GM18868 (cell line): ENCODE measurements around the gene NEMP1.
"Not testable (repeated sequence)": the region's sequence is repeated elsewhere in the genome, so short reads cannot be mapped to it uniquely, and the experiment has no call there.

ENCODE experiments used
- ATAC-seq: cut with Tn5 transposase; IDR thresholded peaks from one replicate; pipeline ENCODE4 v1.9.1; 2021; ENCODE audit warnings: mild to moderate bottlenecking, moderate library complexity; ENCODE audit not compliant: unreplicated experiment

NEMP1 gene, protein sequence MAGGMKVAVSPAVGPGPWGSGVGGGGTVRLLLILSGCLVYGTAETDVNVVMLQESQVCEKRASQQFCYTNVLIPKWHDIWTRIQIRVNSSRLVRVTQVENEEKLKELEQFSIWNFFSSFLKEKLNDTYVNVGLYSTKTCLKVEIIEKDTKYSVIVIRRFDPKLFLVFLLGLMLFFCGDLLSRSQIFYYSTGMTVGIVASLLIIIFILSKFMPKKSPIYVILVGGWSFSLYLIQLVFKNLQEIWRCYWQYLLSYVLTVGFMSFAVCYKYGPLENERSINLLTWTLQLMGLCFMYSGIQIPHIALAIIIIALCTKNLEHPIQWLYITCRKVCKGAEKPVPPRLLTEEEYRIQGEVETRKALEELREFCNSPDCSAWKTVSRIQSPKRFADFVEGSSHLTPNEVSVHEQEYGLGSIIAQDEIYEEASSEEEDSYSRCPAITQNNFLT

DNA sequence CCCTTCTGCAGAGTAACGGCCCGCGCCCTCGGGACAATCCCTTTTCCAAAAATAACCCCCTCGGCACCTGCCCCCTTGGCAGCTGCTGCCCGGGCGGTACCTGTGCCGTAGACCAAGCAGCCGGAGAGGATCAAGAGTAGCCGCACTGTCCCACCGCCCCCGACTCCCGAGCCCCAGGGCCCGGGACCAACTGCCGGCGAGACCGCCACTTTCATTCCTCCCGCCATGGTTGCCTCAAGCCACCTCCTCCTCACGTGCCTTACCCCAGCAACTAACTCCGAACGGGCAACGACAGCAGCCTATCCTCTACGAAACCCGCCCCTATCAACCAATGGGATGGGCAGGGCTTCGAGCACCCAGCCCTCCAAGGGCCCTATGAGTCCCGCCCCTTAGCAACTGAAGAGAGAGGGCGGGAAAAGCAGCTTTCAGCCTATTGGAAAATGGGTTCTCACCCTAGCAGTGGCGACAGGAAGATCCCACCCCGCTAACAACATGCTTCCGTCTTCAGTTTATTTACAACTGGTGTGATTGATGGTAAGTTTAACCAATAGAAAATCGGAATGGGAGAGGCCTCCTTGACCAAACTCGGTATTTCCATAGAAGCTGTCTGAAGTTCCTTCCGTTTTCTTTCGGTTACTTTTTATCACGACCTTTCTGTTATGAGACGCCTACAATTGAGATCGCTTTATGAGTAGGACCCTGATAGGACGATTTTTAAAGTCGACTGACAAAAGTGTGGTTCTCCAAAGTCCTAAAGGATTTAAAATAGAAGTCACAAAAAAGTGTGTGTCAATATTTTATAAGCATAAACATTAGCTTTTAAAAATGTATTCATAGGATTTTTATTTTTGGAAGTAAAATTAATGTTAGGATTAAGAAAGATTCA lies at the start of gene NEMP1:
Gene NEMP1, minus strand, starts transcription at position 273 of the 886 bp plus-strand sequence. Its CDS starts 46 bp downstream, at position 227.
- ATAC-seq = peak; percentile 97

DNA sequence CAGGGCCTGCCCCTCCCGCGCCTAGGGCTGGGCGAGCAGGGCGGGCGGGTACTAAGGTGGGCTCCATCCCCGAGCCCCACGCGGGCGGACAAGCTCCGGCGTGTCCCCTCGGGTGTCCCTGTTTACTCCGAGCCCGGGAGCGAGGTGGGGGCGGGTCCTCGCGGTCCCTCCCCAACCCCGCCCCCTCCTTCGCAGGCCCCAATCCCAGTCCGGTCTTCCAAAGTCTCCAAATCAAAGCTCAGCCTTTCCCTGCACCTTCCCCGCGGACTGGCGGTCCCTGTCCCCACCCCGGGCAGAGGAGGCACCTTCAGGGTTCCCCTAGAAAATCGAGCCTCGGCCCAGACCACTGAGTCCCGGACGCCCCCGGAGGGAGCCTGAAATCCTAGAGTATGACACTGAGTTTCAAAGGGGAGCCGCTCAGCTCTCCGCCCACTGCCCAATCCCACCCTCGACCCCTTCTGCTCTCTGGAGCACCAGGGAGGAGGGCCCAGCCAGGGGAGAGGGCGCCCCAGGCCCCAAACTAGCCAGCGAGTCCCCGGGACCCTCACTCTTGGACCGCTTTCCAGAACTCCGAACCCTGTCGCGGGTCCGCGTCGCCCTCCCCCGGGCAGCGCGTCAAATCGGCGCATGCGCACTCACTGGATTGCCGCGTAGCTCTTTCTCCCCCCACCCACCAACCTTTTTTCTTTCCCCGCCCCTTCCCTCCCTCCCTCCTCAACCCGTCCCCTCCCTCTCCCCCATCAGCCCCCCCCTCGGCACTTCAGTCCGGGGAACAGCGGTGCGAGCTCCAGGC lies 49.3 kb upstream of the NEMP1 start, which contains the start of gene LRP1:
Gene LRP1, plus strand, starts transcription at position 758 of the 793 bp plus-strand sequence. CDS start 482 bp downstream, outside the sequence.
- no peak for ATAC-seq

DNA sequence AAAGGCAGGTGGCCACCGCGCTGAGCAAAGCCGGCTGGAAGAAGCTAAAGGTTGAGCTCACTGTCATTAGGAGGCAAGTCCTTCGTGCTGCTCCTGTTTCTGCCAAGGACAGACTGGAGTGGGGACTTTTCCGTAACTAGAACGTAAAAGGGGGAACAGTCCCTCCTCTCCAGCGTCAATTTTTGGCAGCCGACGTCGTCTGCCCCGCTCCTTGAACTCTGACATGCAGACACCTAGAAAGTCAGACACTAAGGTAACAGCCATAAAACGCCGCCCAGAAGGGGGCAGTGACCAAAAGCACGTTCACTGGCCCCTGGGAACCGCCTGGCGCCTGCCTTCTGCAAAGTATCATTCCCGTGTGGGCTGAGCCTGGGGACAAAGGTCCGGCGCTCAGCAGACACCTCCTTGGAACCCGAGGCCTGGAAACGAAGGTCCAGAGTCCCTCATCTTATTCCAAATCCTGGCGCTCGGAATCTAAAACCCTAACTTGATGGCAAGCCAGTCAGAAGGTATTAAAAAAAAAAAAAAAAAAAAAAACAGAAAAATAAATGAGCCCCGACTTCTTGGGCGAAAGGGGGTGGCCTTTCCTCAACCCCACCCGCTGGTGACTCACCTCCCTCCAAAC lies 48.6 kb upstream of the NEMP1 start:
- no peak for ATAC-seq

DNA sequence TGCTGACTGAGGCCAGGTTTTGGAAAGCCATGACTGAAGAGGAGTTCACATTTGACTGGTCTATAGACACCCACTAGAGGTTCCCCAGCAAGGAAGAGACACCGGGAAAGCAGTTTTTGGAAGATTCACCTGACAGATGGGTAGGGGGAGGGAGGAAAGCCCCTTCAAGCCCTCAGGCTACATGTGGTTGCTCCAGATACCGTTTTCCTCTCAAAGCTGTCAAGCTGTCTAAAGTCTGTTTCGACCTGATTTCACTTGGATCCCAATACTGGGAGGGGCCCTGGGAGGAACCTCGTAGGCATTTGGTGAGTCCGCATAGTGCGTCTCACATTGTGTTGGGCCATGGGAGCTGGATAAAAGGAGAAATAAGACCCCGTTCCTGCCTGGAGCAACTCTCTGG lies 48.0 kb upstream of the NEMP1 start:
- no peak for ATAC-seq

DNA sequence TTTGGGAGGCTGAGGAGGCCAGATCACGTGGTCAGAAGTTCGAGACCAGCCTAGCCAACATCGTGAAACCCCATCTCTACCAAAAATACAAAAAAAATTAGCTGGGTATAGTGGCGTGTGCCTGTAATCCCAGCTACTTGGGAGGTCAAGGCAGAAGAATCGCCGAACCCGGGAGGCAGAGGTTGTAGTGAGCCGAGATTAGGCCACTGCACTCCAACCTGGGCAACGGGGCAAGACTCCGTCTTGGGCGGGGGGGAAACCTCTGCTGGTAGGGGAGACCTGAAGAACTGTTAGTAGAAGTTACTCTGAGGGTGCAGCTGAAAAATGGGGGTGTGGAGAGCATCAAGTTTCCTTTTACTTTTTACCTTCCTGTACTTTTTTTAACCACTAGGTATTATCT lies 47.5 kb upstream of the NEMP1 start:
- ATAC-seq = no peak

DNA sequence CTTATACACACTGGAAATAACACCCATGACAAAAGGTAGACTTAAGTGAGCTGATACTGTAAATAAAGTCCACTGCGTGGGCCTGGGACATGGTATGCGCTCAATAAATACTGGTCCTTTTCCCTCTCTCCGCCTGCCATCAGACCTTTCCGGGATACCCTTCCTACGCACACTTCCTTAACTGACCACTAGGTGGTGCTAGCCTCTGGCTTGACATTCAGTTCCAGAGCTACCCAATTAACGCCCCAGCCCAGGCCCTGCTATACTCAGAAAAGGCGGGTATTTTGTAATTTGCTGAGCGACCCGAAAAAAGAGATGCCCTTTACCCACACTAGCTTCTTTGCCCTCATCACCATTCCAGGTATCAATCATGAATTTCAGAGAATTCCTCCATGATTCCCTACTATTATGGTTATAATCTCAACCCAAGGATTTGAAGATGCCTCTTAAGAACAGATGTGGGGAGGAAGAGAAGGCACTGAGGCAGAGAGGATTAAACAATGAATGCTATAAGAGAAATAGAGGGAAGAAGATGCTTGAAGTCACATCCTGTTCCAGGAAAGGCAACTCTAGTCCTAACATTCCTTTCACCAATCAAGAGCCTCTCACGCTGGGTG lies 45.8 kb upstream of the NEMP1 start:
- no peak for ATAC-seq

DNA sequence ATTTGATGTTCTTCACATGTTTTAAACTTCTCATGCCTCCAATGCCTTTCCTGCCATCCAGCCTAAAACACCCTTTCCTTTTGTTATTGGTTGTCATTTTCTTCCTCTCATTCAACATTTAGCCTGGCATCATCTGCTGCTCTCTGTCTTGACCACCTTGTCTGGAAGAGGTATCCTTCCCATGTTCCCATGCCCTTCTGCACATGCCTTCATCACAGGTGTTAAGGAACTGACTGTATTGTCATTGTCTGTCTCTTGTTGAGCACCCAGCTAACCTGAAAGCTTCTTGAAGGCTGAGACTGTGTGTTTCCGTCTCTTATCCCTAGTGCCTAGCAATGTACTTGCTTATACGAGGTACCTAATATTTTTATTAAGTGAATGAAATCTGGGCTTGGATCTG lies 45.2 kb upstream of the NEMP1 start:
- ATAC-seq = no peak

DNA sequence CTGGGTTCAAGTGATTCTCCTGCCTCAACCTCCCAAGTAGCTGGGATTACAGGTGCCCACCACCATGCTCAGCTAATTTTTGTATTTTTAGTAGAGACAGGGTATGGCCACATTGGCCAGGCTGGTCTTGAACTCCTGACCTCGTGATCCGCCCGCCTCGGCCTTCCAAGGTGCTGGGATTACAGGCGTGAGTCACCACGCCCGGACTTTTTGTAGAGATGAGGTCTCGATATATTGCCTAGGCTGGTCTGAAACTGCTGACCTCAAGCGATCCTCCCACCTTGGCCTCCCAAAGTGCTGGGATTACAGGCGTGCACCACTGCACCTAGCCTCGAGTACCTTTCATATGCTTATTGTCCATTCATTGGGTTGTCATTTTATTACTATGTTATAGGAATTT lies 42.1 kb upstream of the NEMP1 start:
- ATAC-seq = not testable (repeated sequence)

DNA sequence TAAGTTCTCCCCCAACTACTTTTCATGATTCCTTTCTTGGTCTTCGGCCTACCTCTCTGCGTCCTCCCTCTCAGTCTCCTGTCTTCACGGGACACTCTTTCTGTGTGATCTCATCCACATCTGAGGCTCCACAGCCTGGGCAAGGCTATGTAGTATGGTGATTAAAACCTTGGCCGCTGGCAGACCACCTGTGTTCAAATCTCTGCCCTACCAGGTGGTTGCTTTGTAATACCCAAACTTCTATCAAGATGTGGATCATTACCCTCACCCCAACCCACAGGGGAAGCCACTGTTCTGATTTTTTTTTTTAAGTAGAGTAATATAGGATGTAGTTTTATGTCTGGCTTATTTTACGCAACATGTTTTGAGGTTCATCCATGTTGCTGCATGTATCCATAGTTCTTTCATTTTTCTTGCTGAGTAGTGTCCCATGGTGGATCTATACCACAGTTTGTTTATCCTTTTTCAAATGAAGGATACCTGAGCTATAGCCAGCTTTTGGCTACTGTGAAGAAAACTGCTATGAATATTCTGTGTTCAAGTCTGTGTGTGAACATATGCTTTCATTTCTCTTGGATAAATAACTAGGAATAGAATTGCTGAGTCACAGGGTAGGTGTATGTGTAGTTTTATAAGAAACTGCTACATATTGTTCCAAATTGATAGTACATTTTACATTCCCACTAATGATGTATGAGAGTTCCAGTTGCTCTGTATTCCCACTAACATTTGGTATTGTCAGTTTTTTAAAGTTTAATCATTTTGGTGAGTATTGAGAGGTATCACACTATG lies 40.9 kb upstream of the NEMP1 start:
- no peak for ATAC-seq

DNA sequence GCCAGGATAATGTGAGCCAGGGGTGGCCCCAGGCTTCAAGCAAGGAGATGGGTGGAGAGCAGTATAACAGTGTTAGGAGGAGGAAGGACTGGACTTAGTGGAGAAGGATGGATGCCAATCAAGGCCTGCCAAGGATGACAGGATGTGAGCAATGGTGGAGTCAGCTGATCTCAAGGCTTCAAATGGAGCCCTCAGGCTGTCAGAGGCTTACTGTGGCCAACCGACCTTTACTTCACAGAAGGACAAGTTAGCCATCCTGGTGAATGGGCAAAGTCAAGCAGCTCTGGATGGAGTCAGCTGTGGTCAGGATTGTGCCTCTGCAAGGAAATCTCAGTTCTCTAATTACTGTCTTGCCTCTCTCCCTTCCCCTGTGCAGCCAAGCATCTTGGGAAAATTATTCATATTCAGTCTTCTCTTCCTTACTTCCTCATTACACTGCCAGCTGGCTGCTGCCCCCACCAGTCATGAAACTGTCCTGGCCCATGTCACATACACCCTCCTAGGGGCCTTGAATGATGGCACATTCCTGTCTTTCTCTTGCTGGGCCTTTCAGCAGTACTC lies 40.2 kb upstream of the NEMP1 start:
- no peak for ATAC-seq

DNA sequence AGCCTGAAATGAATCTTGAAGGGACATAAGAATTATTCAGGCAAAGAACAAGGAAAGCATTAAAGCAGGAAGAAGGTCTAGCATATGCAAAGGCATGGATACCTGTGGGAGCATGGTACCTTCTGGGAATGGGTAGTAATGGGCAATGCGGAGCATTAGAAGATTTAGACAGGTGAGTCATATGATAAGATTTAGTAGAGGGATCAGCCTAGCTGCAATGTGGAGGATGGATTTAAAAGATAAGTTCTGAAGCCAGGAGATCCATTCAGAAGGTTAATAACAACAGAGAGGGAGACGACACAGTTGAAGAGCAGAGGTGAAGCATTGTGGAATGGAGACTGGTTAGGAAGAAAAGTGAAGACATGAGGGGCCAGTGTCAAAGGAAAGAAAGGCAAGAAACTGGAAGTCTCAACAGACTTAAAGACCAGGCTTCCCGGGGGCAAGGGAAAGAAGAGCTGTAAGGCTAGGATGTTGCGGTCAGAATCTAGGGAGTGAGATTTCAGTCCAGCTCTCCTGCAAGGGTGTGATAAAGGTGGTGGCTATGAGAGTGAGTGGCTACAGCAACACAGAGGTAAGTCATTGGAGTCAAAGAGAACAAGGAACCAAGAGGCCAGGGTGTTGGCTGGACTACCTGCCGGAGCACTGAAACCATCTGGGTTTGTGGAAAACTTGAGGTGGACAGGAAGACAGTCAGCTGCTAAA lies 38.1 kb upstream of the NEMP1 start:
- no peak for ATAC-seq

DNA sequence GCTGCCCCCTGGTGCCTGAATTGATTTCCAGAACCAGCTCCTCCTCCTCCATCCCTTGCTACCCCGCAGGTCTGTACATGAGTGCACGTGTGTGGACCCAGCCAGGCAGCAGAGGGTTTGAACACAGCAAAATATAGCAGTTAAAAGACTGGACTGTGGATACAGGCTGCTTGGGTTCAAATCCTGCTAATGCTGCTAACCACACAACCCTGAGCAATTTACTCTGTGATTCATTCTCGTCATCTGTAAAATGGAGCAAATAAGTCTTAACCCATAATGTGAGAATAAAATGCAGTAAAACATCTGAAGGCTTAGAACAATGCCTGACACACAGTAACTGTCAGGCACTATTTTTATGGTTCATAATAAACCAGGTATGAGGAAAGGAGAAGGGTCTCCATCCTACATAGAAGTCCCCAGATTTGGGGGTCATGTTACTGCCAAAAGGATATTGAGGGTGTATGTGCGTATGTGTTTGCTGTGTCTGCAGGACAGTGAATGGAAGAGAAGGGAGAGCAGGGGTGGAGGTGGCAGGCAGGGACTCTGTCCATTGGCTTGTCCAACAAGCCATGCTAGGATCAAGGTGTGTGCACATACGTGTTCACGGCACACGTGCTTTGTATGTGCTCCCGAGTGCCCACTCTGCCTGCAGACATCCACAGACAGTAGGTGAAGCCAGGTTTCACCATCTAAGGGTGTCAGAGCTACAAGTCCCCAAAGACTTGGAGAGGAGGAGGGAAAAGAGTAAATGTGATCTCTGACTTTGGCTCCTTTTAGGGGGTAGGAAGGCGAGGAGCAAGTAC lies 34.1 kb upstream of the NEMP1 start:
- ATAC-seq = peak; percentile 50

DNA sequence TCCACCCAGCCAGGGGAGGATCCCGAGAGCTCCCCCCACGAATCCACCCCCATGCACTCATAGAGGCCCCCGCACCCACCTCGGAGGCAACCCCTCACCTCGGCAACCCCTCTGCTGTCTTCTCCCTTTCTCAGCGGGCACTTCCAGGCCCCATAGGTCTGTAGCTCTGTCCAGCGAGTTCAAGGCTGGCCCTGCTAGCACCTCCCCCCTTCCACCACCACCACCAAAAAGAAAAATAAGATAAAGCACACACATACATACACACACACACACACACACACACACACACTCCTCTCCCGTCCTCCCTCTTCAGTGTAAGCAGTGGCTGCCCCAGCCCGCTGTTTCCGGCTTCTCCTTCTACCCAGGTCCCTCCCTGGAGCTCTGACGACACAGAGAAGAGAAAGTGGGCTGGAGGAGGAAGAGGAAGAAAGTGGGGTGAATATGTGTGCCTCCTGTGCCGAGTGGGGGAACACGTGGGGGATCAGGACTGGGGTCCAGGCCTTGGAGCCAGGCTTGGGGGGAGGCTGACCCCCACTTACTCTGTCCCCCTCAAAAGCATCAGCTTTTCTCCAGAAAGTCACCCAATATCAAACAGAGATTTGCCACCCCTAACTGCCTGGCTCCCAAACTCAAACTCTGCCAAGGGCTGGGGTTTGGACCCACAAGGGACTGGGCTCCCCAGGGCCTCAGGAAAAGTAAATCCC lies 32.6 kb upstream of the NEMP1 start, which contains the start of gene STAT6:
Gene STAT6, minus strand, starts transcription at position 332 of the 704 bp plus-strand sequence. CDS start 3,084 bp downstream, outside the sequence.
- peak; percentile 50 for ATAC-seq

DNA sequence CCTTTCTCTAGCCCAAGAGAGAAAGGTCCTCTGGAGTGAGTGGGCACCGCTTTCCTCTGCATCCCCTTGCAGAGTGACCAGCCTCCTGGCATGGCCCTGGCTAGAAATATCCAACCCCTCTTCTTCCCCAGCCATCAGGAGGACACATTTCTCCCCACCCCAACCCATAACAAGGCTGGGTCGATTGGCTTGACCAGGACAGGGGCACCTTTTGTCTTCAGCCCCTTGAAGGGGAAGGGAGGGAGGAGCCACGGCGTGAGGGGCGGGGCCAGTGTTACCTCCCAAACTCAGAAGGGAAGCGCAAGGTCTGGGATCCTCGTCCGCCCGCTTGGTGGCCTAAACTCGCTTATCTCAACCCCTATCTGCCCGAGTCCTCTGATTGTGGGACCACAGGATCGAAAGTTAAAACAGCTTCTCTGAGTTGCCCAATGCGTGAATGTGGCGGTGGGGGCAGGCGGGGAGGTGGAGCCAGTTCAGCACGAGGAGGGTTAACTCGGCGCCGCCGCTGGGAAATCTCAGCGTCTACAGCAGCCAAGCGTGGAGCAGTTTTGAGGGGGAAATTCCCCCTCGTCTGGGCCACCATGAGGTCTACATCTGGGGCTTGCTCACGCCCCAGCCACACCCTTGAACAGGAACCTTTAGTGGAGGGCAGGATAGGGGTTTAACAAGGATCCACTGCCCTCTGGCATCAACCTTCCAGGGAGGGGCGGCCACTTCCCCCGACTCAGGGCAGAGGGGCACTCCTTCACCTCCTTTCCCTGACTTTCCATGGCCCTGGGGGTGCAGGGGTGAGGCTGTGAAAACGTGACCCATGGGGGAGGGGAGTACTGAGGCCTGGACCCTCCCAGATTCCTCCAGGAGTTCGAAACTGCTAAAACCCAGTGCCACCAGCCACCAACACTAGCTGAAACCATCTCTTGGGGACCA lies 31.8 kb upstream of the NEMP1 start:
- ATAC-seq = peak; percentile 67

DNA sequence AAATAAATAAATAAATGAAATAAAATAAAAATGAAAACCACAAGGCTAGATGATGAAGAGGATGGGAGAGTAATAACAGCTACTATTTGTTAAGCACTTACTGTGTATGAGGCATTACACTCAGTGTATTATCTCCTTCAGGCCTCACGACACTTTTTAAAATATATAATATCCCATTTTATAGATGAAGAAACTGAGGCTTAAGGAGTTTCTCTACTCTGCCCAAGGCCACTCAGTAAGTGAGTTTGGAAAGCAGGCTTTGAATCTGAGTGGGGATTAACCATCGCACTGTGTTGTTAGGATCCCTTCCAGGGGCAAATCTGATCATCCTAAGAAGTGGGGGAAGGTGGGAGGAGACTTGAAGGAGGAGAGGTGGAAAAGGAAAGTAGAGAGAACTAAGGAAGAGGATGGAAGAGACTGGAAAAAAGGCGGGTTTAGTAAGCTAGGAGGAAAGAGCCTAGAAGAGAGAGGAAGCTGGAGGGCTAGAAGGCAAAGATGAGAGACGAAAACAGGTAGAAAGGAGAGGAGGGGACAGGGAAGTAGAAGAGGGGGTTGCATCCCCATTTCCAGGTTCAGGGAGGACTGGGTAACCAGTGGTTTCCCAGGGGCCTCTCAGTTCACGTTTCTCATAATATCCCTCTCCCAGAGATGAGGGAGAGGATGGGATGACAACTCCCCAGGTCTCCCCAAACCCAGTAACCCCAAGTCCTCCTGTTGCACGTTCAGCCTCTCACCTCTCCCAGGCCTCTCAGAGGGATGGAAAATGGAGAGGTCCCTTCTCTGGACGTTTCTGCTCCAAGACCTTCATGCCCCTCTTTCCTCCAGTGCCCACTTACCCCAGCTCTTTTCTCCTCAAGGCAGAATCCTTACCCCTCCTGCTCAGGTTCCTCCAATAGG lies 30.9 kb upstream of the NEMP1 start:
- no peak for ATAC-seq
